ENCODE results near the gene ADGRV1.

- TF ChIP-seq POLR2A (IDR thresholded peaks at IDR 0.05) (no peak), CTCF (IDR thresholded peaks at IDR 0.05) (no peak), POLR2AphosphoS5 (IDR thresholded peaks at IDR 0.05) (no peak)
Measured at GRCh38 chr5:91123901-91124300, 565.3 kb downstream of the ADGRV1 start.
